Activated naive CD8-positive, alpha-beta T cell treated with anti-CD3 and anti-CD28 coated beads, Interleukin-2, amount 50 U/mL, for 24 hours (primary cell): ENCODE data around the gene TSPY9.
"Not testable (repeated sequence)": the region's sequence is repeated elsewhere in the genome, so short reads cannot be mapped to it uniquely, and the experiment has no call there.

Experiments
- ATAC-seq: fragments of 150-1000 bp; cut with Tn5 transposase; one replicate; pipeline ENCODE4 v1.10.0; 2021
- DNase-seq: peaks from one replicate; pipeline ENCODE4 v3.0.0; 2021
- H3K27ac Mint-ChIP-seq: one replicate; pipeline ENCODE4 v1.8.0; 2021; ENCODE audit warnings: mild to moderate bottlenecking, mixed read lengths
- H3K27me3 Mint-ChIP-seq: one replicate; pipeline ENCODE4 v1.8.0; 2021; ENCODE audit warnings: mixed read lengths
- H3K36me3 Mint-ChIP-seq: one replicate; pipeline ENCODE4 v1.8.0; 2021; ENCODE audit warnings: low read depth, mixed read lengths
- H3K4me1 Mint-ChIP-seq: one replicate; pipeline ENCODE4 v1.8.0; 2021; ENCODE audit warnings: mixed read lengths
- H3K4me3 Mint-ChIP-seq: one replicate; pipeline ENCODE4 v1.8.0; 2021; ENCODE audit warnings: mild to moderate bottlenecking, moderate library complexity, mixed read lengths
- H3K9me3 Mint-ChIP-seq: one replicate; pipeline ENCODE4 v1.8.0; 2021; ENCODE audit warnings: mixed read lengths

The TSPY9 gene, protein sequence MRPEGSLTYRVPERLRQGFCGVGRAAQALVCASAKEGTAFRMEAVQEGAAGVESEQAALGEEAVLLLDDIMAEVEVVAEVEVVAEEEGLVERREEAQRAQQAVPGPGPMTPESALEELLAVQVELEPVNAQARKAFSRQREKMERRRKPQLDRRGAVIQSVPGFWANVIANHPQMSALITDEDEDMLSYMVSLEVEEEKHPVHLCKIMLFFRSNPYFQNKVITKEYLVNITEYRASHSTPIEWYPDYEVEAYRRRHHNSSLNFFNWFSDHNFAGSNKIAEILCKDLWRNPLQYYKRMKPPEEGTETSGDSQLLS

DNA sequence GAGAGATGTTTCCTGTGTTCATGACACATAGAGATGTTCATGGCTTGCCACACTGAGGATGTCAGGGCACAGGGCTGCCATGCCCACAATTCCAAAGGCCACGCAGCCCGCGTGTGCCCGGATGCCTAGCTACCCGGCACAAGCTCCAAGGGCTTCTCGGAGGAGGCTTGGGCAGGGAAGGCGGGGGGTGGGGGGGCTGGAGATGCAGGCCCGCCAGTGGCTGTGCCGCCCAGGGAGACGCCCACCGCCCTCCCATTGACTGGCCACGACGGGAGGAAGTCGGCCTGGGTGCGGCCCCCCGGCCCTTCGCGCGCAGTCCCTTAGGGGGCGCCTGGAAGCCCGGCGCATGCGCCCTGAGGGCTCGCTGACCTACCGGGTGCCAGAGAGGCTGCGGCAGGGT is at the start of gene TSPY9:
TSS of gene TSPY9 (plus strand) at position 301 of the 400 bp plus-strand sequence. CDS start at position 347, 46 bp downstream.
- H3K27ac Mint-ChIP-seq, H3K36me3 Mint-ChIP-seq, H3K4me1 Mint-ChIP-seq, ATAC-seq, H3K9me3 Mint-ChIP-seq, H3K4me3 Mint-ChIP-seq, H3K27me3 Mint-ChIP-seq, DNase-seq: not testable (repeated sequence)

DNA sequence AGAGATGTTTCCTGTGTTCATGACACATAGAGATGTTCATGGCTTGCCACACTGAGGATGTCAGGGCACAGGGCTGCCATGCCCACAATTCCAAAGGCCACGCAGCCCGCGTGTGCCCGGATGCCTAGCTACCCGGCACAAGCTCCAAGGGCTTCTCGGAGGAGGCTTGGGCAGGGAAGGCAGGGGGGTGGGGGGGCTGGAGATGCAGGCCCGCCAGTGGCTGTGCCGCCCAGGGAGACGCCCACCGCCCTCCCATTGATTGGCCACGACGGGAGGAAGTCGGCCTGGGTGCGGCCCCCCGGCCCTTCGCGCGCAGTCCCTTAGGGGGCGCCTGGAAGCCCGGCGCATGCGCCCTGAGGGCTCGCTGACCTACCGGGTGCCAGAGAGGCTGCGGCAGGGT is 20.4 kb upstream of the TSPY9 start, which contains the start of gene TSPY1:
TSS of gene TSPY1 (plus strand) at position 301 of the 400 bp plus-strand sequence. CDS start at position 347, 46 bp downstream.
- ATAC-seq, H3K4me3 Mint-ChIP-seq, H3K36me3 Mint-ChIP-seq, H3K27ac Mint-ChIP-seq, H3K27me3 Mint-ChIP-seq, H3K9me3 Mint-ChIP-seq, DNase-seq, H3K4me1 Mint-ChIP-seq: not testable (repeated sequence)

DNA sequence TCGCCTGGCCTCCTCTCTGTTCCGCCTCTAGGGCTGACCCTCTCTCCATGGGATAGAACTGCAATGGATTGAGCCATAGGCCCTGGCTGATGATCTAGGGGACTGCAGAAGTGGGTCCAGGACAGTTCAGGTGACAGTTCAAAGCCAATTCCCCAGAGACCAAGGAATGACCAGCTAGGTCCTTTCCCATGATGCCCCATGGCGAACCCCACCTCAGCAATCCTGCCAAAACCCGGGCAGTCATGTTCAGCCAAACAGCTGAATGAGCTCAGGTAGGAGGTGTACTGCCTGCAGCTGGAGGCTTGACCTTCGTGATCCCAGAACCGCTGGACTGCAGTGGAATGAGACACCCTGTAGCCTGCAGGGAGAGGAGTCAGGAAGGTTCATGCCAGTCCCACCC is 17.3 kb downstream of the TSPY9 start:
- H3K9me3 Mint-ChIP-seq, ATAC-seq, H3K4me3 Mint-ChIP-seq, H3K36me3 Mint-ChIP-seq, DNase-seq, H3K27ac Mint-ChIP-seq, H3K4me1 Mint-ChIP-seq, H3K27me3 Mint-ChIP-seq: not testable (repeated sequence)

DNA sequence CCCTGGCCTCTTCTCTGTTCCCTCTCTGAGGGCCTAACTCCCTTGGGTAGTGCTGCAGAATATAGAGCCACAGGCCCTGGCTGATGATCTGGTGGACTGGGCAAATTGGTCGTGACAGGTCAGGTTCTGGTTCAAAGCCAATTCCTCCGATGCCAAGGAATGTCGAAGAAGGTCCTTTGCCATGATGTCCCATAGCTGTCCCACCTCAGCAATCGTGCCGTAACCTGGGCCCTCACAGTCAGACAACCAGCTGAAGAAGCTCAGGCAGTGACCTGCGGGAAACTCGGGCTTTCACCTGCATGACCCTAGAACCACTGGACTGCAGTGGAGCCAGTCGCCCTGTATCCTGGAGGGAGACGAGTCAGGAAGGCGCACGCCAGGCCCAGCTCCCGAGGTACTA is 29.2 kb downstream of the TSPY9 start:
- not testable (repeated sequence) for H3K4me1 Mint-ChIP-seq, H3K9me3 Mint-ChIP-seq, DNase-seq, H3K4me3 Mint-ChIP-seq, H3K36me3 Mint-ChIP-seq, H3K27ac Mint-ChIP-seq, H3K27me3 Mint-ChIP-seq, ATAC-seq

DNA sequence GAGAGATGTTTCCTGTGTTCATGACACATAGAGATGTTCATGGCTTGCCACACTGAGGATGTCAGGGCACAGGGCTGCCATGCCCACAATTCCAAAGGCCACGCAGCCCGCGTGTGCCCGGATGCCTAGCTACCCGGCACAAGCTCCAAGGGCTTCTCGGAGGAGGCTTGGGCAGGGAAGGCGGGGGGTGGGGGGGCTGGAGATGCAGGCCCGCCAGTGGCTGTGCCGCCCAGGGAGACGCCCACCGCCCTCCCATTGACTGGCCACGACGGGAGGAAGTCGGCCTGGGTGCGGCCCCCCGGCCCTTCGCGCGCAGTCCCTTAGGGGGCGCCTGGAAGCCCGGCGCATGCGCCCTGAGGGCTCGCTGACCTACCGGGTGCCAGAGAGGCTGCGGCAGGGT is 40.5 kb downstream of the TSPY9 start, which contains the start of gene TSPY10:
TSS of gene TSPY10 (plus strand) at position 301 of the 400 bp plus-strand sequence. CDS start at position 347, 46 bp downstream.
- H3K27ac Mint-ChIP-seq, H3K4me3 Mint-ChIP-seq, H3K9me3 Mint-ChIP-seq, DNase-seq, H3K27me3 Mint-ChIP-seq, H3K36me3 Mint-ChIP-seq, ATAC-seq, H3K4me1 Mint-ChIP-seq: not testable (repeated sequence)
